HG03095 (cell line): ENCODE measurements around the gene CTRB2.

Experiments used
- ATAC-seq: cut with Tn5 transposase; IDR thresholded peaks from one replicate; pipeline ENCODE4 v1.9.1; 2021; ENCODE audit warnings: moderate library complexity; ENCODE audit not compliant: unreplicated experiment

Gene CTRB2

DNA sequence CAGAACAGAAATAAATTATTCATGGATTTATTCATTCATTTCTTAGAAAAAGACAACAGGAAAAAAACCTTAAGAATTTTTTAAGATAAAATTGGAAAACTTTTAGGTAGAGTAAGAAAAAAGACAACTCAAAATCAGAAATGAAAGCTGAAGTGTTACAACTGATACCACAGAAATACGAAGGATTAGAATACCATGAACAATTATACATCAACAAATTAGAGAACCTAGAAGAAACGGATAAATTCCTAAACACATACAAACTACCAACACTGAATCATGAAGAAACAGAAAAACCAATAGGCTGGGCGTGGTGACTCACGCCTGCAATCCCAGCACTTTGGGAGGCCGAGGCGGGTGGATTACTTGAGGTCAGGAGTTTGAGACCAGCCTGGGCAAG lies 27.8 kb downstream of the CTRB2 start:
- ATAC-seq = no peak

DNA sequence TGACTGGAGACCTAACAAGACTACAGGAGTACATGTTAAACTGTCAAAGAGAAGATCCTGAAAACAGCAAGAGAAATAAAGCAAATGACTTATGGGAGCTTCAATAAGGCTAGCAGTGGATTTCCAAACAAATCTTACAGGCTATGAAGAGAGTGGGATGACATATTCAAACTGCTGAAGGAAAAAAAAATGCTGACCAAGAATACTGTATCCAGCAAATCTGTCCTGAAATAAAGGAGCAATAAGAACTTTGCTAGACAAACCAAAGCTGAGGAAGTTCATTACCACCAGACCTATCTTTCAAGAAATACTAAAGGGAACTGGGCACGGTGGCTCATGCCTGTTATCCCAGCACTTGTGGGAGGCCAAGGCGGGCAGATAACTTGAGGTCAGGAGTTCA lies 30.0 kb downstream of the CTRB2 start:
- ATAC-seq = no peak

DNA sequence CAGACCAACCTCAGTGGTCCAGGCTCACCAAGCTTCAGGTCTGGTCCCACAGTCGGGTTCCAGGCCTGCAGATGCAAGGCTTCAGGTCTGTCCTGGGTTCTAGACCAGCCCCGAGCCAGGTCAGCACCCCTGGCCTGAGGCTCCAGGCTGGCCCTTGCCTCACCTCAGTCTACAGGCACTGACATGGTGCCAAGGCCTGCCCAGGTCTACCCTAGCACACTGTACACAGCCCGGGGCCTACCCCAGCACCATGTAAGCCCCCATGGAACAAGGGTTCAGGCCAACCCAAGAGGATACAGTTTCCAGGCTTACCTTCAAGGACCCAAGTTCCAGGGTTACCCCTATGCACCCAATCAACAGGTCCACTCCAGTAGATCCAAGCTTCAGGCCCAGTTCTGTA lies 31.9 kb downstream of the CTRB2 start:
- no peak for ATAC-seq

DNA sequence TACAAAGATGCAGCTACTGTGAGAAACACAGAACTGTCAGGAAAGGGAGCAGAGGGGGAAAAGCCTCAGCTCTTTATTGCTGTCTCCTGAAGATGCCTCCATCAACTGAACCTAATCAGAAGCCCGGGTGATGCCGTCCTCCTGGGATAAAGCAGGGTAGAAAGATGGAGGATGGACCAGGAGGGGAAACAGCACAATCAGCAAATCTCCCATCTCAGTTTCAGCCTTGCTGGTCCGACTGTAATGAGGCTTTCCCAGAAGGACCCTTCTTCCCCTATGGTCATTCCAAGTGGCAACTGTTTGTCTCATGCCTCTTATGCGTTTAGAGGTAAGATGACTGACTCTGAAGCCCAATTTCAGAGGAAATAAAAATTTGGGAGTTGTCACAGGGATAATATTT lies 34.4 kb downstream of the CTRB2 start:
- no peak for ATAC-seq

DNA sequence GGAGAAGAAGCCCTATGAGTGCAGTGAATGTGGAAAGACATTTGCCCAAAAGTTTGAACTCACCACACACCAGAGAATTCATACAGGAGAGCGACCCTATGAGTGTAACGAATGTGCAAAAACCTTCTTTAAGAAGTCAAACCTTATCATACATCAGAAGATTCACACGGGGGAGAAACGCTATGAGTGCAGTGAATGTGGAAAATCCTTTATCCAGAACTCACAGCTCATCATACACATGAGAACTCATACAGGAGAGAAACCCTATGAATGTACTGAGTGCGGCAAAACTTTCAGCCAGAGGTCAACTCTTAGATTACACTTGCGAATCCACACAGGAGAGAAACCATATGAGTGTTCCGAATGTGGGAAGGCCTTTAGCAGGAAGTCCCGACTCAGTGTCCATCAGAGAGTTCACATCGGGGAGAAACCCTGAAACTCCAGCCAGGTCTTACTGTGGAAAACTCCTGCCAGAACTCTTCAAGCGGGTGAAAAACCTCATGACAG lies 37.0 kb downstream of the CTRB2 start:
- ATAC-seq = no peak

DNA sequence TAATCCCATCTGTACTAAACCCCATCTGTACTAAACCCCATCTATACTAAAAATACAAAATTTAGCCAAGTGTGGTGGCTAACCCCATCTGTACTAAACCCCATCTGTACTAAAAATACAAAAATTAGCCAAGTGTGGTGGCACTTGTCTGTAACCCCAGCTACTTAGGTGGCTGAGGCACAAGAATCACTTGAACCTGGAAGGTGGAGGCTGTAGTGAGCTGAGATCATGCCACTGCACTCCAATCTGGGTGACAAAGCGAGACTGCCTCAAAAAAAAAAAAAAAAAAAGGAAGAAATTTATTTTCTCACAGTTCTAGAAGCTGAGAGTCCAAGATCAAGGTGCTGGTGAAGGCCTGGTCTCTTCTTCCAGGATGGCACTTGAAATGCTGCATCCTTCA lies 46.6 kb downstream of the CTRB2 start:
- no peak for ATAC-seq
